ENCODE results near the gene IFI27L1. TPM values are rescaled to one million over a fixed set of nuclear protein-coding genes. Genes with fewer than 3 reads are reported as not detected.
"Not testable (repeated sequence)": the region's sequence is repeated elsewhere in the genome, so short reads cannot be mapped to it uniquely, and the experiment has no call there.

Gene IFI27L1
- total and polyA plus RNA-seq, 3 donors from 2014 or later: 174 to 219 (median 209) TPM

- no peaks in the 10 kb centered on the region for H3K9me3 ChIP-seq
- no peak overlapping the region for H3K4me3 ChIP-seq
- no peaks in the 10 kb centered on the region for H3K36me3 ChIP-seq (ENCODE audit: low read depth, missing control alignments)
- TF ChIP-seq CTCF (IDR thresholded peaks at IDR 0.05) (no peak), POLR2A (IDR thresholded peaks at IDR 0.05) (no peak)
- DNase-seq: peak; percentile 18
- intact Hi-C loops (cut with DNase I; ENCODE audit: low total_unique reads): no loop called here
- no peak overlapping the region for H3K27ac ChIP-seq
- H3K27me3 ChIP-seq: no peaks in the 10 kb centered on the region
- H3K4me1 ChIP-seq: peaks cover 58% of the 10 kb centered on the region
- 45 to 54% methylated on average over 5 of the region's 5 CpGs for WGBS, 2 donors
These were observed 21.1 kb upstream of the IFI27L1 start for GRCh38 chr14:94059998-94060397.

GRCh38 chr14:94062344-94062940 lies 18.7 kb upstream of the IFI27L1 start:
- Histone ChIP-seq H3K4me1 (peaks cover 68% of the 10 kb centered on the region), H3K27ac (peak overlapping the region in 1 of 2 donors; percentile 39), H3K36me3 (ENCODE audit: low read depth, missing control alignments) (no peaks in the 10 kb centered on the region), H3K27me3 (no peaks in the 10 kb centered on the region), H3K9me3 (no peaks in the 10 kb centered on the region), H3K4me3 (no peak overlapping the region)
- DNase-seq: peak; percentile 14
- intact Hi-C loops (cut with DNase I; ENCODE audit: low total_unique reads): no loop called here
- 66 to 73% methylated on average over 9 of the region's 9 CpGs for WGBS, 2 donors
- TF ChIP-seq CTCF (IDR thresholded peaks at IDR 0.05): no peak
- TF ChIP-seq POLR2A (IDR thresholded peaks at IDR 0.05): no peak

GRCh38 chr14:94066089-94066676 lies 14.9 kb upstream of the IFI27L1 start:
- H3K4me1 ChIP-seq: peaks cover 51% of the 10 kb centered on the region
- intact Hi-C loops (cut with DNase I; ENCODE audit: low total_unique reads): no loop called here
- H3K36me3 ChIP-seq (ENCODE audit: low read depth, missing control alignments): no peaks in the 10 kb centered on the region
- H3K4me3 ChIP-seq: no peak overlapping the region
- TF ChIP-seq CTCF (IDR thresholded peaks at IDR 0.05): no peak
- no peak for TF ChIP-seq POLR2A (IDR thresholded peaks at IDR 0.05)
- H3K27me3 ChIP-seq: no peaks in the 10 kb centered on the region
- H3K9me3 ChIP-seq: no peaks in the 10 kb centered on the region
- 40 to 54% methylated on average over 4 to 8 of the region's 8 CpGs for WGBS, 2 donors
- H3K27ac ChIP-seq: peak overlapping the region; percentile 63 to 70
- peak; percentile 78 for DNase-seq

- 81 to 87% methylated on average over 3 of the region's 3 CpGs for WGBS, 2 donors
These were observed 9.0 kb upstream of the IFI27L1 start for GRCh38 chr14:94072076-94072475.

GRCh38 chr14:94074534-94074933 lies 6.6 kb upstream of the IFI27L1 start:
- Histone ChIP-seq H3K9me3 (no peaks in the 10 kb centered on the region), H3K4me1 (peaks cover 10% of the 10 kb centered on the region), H3K36me3 (ENCODE audit: low read depth, missing control alignments) (no peaks in the 10 kb centered on the region), H3K27ac (no peak overlapping the region), H3K27me3 (no peaks in the 10 kb centered on the region), H3K4me3 (no peak overlapping the region)
- intact Hi-C loops (cut with DNase I; ENCODE audit: low total_unique reads): no loop called here
- 86 to 91% methylated on average over 3 of the region's 3 CpGs for WGBS, 2 donors
- DNase-seq: no peak
- TF ChIP-seq POLR2A (IDR thresholded peaks at IDR 0.05) (no peak), CTCF (IDR thresholded peaks at IDR 0.05) (no peak)

More at GRCh38 chr14:94072076-94072475, 9.0 kb upstream of the IFI27L1 start:
- H3K4me3 ChIP-seq; DNase-seq; H3K27me3 ChIP-seq; H3K27ac ChIP-seq; H3K9me3 ChIP-seq; intact Hi-C loops (cut with DNase I; ENCODE audit: low total_unique reads); H3K36me3 ChIP-seq (ENCODE audit: low read depth, missing control alignments); H3K4me1 ChIP-seq: not testable (repeated sequence)
